Measurements from ENCODE around the gene NDRG3.
"Not testable (repeated sequence)": the region's sequence is repeated elsewhere in the genome, so short reads cannot be mapped to it uniquely, and the experiment has no call there.

The NDRG3 gene

DNA sequence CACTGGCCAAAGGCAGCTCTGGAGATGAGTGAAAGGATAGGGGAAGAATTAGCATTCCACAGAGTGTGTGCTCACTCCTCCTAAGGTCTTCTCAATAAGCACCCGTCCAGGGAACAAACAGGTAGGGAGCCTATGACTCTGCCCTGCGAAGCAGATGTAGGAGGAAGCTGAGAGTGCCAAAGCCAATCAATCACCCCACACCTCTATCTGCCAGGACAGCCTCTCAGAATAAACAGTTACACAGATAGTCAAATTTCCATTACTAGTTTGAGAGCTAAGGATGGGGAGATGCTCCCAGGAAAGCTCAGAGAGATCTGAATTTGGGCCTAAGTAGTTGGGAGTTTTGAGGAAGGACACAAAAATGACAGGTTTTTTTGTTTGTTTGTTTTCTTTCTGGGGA lies 59.4 kb downstream of the NDRG3 start:
- no peak for DNase-seq

DNA sequence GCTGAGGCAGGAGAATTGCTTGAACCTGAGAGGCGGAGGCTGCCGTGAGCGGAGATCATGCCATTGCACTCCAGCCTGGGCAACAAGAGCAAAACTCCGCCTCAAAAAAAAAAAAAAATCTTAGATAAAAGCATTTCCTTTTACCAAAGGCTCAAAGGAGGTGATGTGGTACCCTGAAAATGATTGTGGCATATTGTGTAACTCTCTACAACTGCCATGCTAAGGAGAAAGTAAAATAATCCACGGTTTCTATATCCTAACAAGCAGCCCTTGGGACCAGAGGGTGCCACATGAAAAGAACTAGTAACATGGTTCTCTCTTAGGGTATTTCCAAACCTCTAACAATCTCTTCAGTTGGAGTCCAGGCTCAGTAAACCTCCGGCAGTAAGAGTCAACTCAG lies 61.1 kb downstream of the NDRG3 start:
- no peak for DNase-seq

DNA sequence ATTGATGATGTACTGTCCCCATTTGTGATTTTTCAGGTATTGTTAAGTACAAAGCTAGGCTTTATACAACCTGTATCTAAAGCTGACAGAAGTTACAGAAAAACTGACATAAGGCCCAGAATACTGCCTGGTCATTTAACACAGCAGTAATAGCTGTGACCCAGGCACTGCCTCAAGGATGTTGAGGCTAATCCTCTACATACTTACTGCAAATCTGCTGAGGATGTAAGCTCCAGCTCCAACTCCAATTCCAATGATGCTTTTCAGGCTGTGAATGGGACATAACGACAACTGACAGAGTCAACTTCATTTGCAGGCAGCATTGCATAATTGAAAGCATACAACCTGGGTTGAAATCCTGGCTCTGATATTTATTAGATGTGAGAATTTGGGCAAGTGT lies 63.6 kb downstream of the NDRG3 start:
- DNase-seq, result no peak

DNA sequence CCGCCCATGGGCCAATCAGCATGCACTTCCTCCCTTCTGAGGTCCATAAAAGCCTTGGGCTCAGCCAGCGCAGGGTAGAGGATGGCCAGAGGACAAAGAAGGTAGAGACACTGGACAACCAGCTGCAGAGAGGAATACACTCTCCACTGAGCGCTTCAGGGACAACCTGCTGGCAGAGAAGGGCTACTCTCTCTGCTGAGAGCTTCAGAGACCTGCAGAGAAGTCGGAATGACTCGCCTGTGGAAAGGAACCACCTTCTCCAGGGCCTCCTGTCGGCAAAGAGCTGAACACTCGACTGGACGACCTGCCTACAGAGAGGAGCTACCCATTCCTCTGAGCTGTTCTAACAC lies 68.5 kb downstream of the NDRG3 start:
- DNase-seq, result no peak

GRCh38 chr20:36676701-36677421 lies 69.0 kb downstream of the NDRG3 start:
- DNase-seq, result peak in 1 of 2 experiments; percentile 12

- not testable (repeated sequence) for DNase-seq
These were observed 70.3 kb downstream of the NDRG3 start for GRCh38 chr20:36675545-36675944.

- DNase-seq, result no peak
These were observed 72.9 kb downstream of the NDRG3 start for GRCh38 chr20:36672991-36673390.

- DNase-seq, result peak; percentile 83 to 87
These were observed 75.1 kb downstream of the NDRG3 start for GRCh38 chr20:36670665-36671357.

- DNase-seq, result peak; percentile 77 to 89
These were observed 79.6 kb downstream of the NDRG3 start for GRCh38 chr20:36666181-36666740.

DNA sequence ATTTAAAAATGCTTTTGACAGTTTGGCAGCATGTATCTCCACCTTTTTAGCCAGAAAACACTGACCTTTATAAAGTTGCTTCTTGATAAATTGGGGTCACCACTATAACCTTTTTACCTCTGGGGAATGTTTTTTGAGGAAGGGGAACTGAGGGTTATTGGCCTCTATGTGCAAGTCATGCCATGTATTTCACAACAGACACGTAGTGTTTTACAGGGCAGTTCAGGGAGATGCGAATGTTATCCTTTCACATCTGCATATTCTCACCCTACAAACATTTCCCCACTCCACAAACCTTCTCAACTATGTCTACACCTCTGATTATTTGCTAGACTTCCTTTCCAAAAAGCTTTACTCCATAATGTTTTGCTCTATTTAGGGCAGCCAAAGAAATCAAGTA lies 82.9 kb downstream of the NDRG3 start:
- no peak for DNase-seq

GRCh38 chr20:36658300-36658699 lies 87.6 kb downstream of the NDRG3 start:
- DNase-seq, result no peak

DNA sequence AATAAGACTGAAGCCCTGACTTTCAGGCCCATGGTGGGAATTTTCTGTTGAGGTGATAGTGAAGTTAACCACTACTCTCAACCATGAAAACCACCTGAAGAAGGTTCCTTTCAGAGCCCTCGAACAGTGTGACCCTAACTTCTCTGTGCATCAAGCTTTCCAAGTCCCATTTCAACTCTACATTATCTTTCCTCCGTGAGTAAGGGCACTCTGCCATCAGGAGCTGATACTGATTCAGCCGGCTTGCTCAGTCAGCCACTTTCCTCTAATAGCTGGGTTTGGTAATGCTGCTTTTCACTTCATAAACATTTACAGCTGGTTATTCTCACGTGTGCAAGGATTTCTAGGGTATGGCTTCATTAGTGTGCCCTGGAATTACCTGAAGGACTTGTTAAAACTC lies 89.2 kb downstream of the NDRG3 start:
- no peak for DNase-seq

DNA sequence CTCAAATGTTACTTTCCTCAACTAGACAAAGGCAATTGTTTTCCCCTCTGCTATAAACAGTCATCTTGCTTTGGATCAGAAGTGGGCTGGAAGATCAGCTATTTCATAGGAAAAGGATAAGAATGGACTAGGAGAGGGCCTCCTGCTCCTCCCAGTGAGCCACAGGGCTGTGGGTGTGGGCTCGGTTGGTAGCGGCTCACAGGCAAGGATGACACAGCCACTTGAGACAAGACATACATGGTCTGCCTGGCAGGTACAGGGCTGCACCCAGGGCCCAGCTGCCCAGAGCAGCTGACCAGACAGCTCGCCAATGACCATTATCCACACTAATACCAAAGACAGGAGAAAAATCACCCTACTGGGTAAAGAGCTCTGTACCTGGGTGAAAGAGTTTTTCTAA lies 90.9 kb downstream of the NDRG3 start:
- DNase-seq, result no peak

DNA sequence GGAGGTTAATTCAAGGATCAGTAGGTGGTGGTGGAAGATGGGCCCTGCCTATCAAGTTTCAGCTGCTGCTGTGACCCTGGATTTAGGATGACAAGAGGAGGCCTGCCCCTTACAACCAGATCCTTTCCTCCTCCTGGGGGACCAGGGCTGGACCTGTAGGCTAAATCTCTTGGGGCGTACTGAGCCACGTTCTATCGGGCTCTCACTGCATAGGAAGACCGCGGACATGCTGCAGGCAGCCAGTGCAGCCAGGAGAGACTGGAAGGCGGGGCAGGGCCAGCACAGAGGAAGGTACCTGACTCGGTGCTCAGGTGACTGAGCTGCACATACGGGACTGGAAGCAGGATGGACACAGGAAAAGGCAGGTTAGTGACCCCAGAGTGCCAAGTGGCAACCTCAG lies 91.4 kb downstream of the NDRG3 start:
- no peak for DNase-seq

DNA sequence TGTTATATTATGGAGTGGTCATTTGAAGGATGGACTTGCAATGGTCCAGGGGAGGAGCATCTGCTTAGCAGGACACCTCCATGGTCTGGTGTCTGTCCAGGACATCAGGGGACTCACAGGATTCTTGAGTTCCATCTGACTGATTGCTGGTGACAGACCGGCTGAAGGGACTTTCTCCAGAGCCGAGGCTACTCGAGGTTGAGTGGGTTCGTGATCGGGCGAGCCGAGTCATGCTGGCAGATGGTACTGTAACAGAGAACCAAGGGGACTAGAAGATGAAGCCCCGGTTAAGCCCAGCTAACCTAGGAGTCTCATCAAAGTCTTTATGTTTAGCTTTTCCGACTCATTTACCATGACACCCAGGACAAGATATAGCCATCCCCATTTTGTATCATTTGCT lies 92.4 kb downstream of the NDRG3 start:
- DNase-seq, result no peak

- no peak for DNase-seq
These were observed 98.4 kb downstream of the NDRG3 start for GRCh38 chr20:36647196-36648121.

DNA sequence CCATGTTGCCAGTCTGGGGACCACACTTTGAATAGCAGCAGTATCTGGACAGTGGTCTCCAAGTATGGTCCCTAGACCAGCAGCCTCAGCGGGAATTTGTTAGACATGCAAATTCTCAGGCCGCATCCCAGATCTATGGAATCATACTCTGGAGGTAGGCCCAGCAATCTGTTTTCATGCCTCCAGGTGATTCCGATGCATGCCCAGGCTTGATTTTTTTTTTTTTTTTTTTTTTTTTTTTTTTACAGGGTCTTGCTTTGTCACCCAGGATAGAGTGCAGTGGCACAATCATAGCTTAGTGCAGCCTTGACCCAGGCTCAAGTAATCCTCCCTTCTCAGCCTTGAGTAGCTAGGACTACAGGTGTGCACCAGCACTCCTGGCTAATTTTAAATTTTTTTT lies 99.2 kb downstream of the NDRG3 start:
- peak; percentile 81 to 94 for DNase-seq

- peak; percentile 16 to 34 for DNase-seq
These were observed 99.9 kb downstream of the NDRG3 start, which contains the start of gene SLA2 for GRCh38 chr20:36645998-36646397. TSS of gene SLA2 (minus strand) at chr20:36646196. CDS start at chr20:36641335, 4,861 bp downstream.

GRCh38 chr20:36645353-36645752 lies 100.5 kb downstream of the NDRG3 start:
- no peak for DNase-seq

GRCh38 chr20:36644706-36645095 lies 101.2 kb downstream of the NDRG3 start:
- DNase-seq, result no peak

DNA sequence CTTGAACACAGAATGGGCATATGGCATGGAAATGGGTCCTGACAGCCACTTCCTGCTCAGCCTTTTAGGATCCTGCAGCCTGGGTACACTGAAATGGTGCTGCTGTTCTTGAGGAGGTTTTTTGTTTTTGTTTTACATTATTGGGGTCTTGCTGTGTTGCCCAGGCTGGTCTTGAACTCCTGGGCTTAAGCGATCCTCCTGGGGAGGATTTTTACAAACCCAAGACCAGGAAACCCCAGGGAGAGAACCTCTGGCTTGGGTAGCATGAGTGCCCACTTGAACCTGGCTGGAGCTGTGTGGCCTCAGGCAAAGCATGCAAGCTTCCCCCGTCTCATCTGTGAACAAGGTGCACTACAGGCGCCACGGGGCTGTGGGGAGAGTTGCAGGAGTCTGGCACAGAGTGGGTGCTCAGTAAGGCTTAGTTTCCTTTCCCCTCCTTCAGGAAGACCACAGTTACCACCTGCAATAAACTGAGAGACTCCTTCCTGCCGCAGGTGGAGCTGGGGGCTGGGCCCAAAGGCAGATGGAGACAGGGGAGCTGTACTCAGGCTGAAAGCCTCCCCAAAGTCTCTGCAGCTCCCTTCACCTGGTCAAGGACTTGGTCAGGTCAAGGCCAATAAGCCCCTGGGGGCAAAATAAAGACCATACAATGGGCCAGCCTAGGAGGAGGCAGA lies 101.7 kb downstream of the NDRG3 start:
- peak in 1 of 2 experiments; percentile 16 for DNase-seq

DNA sequence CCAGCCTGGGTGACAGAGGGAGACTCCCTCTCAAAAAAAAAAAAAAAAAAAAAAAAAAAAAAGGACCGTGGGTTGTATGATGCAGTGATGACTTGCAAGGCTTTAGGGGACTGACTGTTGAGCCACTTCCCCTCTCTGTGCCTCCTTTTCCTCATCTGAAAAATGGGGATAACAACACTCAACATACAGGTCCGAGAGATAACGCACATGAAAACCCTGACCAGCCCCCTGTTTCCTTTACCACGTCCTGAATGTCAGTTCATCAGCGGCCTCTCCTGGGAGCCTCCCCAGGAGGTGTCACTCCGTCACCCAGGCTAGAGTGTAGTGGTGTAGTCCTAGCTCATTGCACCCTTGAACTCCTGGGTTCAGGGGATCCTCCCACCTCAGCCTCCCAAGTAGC lies 103.8 kb downstream of the NDRG3 start:
- DNase-seq, result no peak

DNA sequence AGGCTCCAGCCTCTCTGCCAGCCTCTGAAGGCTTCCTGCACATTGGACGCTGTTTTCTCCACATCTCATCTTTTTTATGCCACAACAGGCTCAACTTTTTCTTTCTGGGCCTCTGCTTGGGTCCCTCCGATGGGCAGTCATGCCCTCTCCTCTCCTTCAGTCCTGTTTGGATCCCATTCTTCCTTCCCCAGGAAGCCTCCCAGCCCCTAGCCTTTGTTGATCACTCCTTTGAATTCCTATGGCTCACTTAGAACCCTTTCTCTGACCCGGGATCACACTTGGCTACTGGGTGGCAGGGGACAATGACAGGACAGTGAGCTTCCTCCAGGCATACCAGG lies 104.4 kb downstream of the NDRG3 start:
- DNase-seq, result no peak
